ENCODE results near the gene CORO2B.
A peak's percentile ranks its signal among the peaks of the same experiment; 100 is the strongest.

Gene CORO2B

GRCh38 chr15:68554721-68555678 is 23.8 kb upstream of the CORO2B start:
- no peak for TF ChIP-seq CTCF (conservative IDR thresholded peaks at IDR 0.05; ENCODE audit: low read depth, low read length)
- no peak overlapping the region for H3K4me3 ChIP-seq (ENCODE audit: low read length)
- no peak for DNase-seq (ENCODE audit: low read depth)

GRCh38 chr15:68555679-68556037 is 23.1 kb upstream of the CORO2B start:
- no peak overlapping the region for H3K4me3 ChIP-seq (ENCODE audit: low read length)
- DNase-seq (ENCODE audit: low read depth): no peak
- TF ChIP-seq CTCF (conservative IDR thresholded peaks at IDR 0.05; ENCODE audit: low read depth, low read length): no peak

GRCh38 chr15:68556139-68556990 is 22.4 kb upstream of the CORO2B start:
- no peak for TF ChIP-seq CTCF (conservative IDR thresholded peaks at IDR 0.05; ENCODE audit: low read depth, low read length)
- no peak for DNase-seq (ENCODE audit: low read depth)
- no peak overlapping the region for H3K4me3 ChIP-seq (ENCODE audit: low read length)

- TF ChIP-seq CTCF (conservative IDR thresholded peaks at IDR 0.05; ENCODE audit: low read depth, low read length): no peak
- no peak for DNase-seq (ENCODE audit: low read depth)
- H3K4me3 ChIP-seq (ENCODE audit: low read length): no peak overlapping the region
Observed at GRCh38 chr15:68557469-68558317, 21.1 kb upstream of the CORO2B start.

- no peak for DNase-seq (ENCODE audit: low read depth)
- peak overlapping the region; percentile 61 for H3K4me3 ChIP-seq (ENCODE audit: low read length)
- TF ChIP-seq CTCF (conservative IDR thresholded peaks at IDR 0.05; ENCODE audit: low read depth, low read length): no peak
Observed at GRCh38 chr15:68558318-68559305, 20.2 kb upstream of the CORO2B start.
